Stimulated activated CD4-positive, alpha-beta T cell treated with anti-CD3 and anti-CD28 coated beads, Interleukin-12 subunit alpha, Interleukin-12 subunit beta, amount 100 ng/mL, for 4 hours (primary cell): Measurements from ENCODE around the gene GALNTL6.

Experiments used
- DNase-seq: peaks from one replicate; pipeline ENCODE4 v3.0.0-alpha.2; 2020

The GALNTL6 gene

DNA sequence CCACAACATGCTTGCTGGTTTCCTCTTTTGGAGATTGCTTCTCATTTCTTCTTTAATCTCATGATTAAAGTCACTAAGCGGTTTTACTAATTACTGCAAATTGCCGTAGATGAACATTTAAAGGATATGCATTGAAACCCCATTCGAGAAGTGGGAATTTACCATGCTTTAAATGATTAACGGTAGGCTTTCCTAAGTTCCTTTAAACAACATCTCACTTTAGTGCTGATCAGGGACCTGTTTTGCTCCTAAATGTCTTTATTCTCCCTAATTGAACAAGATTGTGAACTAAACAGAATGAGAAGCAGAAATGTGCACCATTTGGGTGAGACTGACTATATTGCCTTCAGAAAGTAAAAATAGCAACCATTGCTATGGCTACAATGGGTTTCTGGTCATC is 430.3 kb downstream of the GALNTL6 start:
- DNase-seq = no peak

DNA sequence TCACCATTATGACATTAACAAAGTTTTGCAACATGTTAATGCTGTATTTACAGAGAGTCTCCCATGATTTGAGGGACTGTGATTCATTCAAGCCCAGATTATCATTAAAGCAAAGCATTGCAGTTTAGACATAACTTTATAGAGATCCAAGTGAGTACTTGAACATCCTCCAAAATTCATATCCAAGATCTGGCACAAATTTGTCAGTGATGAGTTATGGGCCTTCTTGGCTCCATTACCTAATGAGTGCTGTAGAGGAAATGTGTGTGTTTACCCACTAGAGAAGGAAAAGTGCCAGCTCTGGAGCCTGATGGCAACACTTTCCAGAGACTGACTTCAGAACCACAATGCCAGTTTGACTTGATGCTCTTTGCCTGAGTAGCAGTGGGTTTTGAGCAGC is 432.3 kb downstream of the GALNTL6 start:
- DNase-seq = no peak

DNA sequence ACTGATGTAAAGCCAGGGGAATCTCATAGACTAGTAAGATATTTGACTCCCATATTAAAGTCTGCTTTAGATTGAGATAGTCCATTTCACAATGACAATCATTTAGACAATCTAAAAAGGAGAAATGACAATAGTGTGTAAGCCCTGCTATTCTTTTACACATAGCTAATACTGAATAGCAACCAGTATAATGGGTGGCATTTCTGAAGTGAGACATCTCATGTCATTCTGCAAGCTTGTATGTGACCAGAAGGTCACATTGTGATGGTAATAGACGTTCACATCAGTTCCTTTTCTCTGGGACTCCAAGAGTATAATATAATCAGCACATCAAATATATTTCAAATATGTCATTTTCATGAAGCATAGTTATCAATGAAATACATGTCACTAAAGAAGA is 440.2 kb downstream of the GALNTL6 start:
- DNase-seq = no peak

DNA sequence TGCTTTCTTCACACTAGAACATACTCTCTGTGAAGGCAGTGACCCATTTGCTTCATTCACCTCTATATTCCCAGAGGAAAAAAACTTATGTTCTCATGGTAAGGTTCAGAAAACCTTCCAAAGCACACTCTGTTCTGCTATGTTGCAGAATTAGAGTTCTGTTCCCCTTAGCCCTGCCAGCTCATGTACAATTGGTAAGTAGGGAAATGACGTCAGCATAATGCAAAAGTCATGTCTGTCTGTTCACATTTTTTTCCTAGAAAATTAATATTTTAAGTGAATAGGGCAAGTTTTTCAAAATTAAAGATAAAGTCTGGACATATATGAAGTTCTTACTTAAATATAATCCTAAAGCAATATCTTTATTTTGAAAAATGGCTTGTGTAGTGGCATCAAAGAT is 443.6 kb downstream of the GALNTL6 start:
- no peak for DNase-seq

DNA sequence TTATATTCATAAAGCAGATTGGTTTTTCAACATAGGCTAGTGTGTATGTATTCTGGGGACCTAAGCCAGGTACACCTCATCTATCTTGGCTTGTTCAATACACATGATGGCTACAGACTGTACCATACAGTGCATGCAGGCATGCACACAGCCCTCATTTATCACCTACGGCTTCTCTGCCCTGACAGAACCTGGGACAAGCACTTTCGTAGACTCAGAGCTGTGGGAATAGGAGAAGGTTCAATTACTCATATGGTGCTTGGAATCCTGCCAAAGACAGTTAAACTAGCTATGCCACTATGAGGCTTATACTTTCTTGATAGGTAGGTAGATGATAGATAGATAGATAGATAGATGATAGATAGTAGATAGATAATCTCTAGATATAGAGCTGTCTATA is 457.2 kb downstream of the GALNTL6 start:
- DNase-seq = no peak

DNA sequence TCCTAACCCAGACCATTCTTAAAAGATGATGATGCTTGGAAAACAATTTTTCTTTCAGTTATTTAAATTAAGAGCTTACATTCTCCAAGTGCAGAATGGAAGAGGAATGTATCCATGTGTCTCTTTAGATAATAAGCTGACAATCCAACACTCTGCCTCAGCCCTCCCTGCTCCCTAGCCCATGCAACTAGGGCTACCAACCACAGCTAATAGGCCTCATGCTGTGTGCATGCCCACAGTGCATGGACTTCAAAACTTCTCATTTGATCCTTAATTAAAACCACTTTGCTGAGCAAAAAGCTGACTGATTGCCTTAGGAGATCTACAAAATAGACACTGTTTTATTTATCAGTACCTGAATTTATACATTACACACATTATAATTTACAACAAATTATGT is 473.9 kb downstream of the GALNTL6 start:
- DNase-seq = no peak

DNA sequence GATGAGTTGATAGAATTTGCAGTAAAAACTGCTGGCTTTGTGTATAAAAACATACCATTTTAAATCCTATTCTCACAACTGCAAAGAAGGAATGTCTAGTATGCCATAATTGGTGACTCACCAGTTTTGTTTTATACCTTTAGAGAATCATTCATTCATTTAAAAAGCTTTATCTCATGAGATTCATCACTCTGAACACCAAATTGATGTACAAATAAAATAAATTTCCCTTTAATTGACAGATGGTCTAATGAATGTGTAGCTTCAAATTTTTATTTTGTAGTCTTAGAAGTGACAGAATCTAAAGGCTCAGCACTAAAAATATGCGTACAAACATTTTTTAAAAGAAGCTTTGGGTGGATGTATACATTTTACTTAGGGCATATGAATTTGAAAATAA is 492.5 kb downstream of the GALNTL6 start:
- no peak for DNase-seq

DNA sequence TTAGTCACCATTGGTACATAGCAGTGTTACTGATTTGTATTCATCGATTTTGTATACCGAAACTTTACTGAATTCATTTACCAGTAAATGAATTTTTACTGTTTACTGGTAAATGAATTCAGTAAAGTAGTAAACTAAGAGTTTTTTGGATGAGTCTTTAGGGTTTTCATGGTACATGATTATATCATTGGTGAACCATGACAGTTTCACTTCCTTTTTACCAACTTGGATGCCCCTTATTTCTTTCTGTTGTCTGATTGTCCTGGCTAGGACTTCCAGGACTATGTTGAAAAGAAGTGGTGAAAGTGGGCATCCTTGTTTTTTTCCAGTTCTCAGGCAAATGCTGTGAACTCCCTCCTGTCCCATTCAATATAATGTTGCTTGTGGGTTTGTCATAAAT is 494.9 kb downstream of the GALNTL6 start:
- no peak for DNase-seq

DNA sequence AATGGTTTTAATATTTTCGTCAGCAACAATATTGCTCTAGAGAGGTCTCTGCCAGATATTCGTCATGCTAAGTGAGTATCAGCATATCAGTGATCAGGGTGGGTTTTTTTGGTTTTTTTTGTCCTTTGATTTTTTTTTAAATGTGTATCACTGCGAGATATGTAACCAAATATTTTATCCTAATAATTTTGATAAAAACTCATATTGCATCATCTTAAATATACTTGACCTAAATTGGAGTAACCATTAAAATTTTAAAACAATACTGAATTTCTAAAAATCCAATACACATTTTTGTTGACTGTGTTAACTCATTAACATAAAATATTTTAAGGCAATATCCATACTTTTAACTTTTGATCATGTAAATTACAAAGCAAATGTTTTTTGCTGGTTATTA is 498.5 kb downstream of the GALNTL6 start:
- no peak for DNase-seq

DNA sequence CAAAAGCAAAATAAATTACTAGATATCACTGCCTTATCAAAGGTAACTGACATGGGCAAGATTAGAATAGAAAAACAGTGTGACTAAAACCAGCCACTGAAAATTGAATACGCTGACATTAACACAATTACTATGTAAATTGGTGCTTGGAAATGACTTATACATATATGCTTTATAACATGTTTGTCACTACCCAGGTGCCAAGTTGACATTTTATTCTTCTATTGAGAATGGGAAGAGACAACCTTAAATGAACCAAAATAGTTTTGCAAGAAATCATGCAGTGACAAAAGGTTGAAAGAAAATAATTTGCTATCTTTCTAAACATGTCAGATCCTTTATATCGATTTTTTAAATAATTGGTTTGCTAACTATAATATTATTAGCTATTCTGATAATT is 510.1 kb downstream of the GALNTL6 start:
- no peak for DNase-seq

DNA sequence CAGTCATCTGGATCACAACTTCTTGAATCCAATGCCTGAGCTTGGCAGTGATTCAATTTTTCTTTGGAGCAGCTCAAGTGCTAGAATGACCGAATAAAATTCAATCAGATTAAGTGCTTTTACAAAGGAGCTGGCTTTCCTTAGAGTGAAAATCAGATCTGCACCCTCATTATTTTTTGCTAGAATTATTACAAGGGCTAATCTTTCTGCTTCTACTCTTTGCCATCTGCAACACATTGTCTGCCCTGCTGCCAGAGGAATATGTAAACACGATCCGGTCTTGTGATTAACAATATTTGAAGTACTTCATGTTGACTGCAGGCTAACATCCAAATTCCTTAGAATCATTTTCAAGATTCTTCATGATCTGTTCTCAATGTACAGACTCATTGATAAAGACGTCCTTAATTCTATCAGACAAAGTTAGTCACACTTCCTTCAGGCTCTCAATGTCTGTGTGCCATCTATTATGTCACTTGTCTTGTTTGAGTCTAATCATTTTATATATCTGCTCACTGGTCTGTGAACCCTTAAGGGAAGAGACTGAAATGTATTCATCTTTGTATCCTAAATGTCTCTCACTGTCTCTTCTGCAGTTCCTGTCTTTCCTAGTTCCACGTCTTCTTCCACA is 531.2 kb downstream of the GALNTL6 start:
- no peak for DNase-seq

DNA sequence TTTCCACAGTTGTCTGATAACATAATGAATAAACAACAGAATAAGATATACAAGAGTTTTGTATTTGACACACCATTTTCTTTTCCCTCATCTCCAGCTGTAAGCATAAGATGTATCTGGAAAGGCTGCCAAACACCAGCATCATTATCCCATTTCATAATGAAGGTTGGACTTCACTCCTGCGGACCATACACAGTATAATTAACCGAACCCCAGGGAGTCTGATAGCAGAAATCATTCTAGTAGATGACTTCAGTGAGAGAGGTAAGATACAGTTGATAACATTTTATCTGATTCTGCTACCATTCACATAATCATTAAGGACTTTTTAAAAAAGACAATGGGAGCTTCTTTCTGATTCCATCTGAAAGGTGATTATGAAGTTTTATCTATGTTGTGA is 535.2 kb downstream of the GALNTL6 start:
- DNase-seq = no peak

DNA sequence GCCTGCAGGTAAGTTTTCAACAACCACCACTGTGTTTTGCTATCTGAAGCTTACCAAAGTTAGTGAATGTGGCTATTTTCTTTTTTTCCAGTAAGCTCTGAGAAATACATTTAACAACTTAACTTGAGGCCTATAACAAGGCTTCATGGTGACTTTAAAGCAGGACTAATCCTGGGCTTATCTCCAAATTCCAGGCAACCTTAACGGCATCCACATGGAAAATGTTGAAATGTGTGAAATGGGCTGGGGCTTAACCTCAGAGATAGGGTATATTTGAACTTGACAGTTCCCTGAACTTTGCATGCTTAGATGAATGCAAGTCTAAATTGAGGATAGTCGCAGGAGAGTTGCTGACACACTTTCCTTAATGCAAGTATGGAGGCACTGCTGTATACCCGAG is 539.2 kb downstream of the GALNTL6 start:
- no peak for DNase-seq

DNA sequence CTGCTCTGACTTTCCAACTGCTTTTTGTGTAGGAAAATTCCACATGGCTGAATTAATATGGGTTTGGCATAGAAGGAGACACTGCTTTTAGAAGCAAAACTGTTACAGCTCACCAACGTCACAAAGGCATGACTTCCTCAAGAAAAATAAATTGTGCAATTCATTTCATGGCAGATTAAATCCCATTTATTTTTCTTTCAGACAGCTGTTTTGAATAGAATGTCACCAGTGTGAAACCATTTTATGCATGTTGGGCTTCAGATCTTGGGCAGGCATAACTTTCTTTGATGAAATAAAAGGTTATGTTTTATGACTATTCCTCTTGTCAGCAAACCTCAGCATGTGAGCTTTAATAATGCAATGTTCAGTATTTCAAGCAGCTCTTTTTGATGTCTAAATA is 542.8 kb downstream of the GALNTL6 start:
- no peak for DNase-seq

DNA sequence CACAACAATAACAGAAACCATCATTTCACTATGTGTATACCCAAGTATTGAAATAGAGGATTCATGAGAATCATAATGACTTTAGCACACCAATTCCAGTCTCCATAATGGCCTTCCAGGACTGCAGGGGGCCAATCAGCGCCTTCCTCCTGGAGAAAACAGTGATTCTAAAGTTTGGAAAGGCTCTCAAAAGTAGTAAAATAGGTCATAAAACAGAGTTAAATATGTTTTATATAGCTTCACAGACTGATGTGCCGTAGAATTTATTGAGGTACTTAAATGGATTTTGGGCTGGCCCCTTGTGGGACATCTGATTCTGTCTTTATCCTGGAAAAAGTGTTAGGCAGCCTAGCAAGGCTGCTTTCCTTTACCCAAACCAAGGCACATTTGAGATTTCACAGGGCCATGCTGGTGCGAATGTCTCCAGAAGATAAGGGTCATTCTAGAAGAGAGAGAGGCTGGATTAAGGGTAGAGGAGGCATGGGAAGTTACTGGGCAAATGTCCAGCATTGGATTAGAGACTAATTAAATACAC is 543.9 kb downstream of the GALNTL6 start:
- no peak for DNase-seq

DNA sequence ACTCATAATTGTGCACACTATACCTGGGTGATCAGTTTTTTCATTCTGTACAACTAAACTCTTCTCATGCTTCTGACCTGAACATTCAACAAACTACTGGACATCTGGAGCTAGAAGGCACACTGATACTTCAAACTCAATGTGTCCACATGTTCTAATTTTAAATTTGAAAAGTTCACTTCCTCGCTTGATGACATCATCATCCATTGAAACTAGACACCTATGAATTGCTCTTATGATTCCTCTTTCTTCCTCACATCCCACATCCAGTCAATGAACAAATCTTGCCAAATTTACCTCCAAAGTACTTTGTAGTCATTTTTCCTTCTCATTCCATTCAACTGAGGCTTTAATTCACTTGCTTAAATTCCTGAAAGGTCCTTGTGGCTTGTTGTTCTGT is 549.4 kb downstream of the GALNTL6 start:
- DNase-seq = no peak

DNA sequence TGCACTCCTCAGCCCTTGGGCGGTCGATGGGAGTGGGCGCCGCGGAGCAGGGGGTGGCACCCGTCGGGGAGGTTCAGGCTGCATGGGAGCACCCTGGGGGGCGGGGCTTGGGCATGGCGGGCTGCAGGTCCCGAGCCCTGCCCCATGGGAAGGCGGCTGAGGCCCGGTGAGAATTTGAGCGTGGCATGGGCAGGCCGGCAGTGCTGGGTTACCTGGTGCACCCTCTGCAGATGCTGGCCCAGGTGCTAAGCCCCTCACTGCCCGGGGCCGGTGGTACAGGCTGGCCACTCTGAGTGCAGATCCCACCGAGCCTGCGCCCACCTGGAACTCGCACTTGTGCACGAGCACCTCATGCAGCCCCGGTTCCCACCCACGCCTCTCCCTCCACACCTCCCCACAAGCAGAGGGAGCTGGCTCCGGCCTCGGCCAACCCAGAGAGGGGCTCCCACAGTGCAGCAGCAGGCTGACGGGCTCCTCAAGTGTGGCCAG is 556.3 kb downstream of the GALNTL6 start:
- no peak for DNase-seq

DNA sequence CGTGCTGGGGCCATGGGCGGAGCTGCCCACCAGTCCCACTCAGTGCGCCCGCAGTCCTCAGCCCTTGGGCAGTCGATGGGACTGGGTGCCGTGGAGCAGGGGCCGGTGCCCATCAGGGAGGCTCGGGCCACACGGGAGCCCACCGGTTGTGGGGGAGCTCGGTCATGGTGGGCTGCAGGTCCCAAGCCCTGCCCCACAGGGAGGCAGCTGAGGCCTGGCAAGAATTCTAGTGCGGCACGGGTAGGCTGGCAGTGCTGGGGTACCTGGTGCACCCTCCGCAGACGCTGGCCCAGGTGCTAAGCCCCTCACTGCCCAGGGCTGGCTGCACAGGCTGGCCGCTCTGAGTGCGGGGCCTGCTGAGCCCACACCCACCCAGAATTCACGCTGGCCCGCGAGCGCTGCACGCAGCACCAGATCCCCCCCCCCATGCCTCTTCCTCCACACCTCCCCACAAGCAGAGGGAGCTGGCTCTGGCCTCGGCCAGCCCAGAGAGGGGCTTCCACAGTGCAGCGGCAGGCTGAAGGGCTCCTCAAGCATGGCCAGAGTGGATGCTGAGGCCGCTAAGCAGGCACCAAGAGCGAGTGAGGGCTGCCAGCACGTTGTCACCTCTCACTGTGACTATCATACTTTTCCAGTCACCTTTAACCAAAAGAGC is 564.4 kb downstream of the GALNTL6 start:
- DNase-seq = no peak

DNA sequence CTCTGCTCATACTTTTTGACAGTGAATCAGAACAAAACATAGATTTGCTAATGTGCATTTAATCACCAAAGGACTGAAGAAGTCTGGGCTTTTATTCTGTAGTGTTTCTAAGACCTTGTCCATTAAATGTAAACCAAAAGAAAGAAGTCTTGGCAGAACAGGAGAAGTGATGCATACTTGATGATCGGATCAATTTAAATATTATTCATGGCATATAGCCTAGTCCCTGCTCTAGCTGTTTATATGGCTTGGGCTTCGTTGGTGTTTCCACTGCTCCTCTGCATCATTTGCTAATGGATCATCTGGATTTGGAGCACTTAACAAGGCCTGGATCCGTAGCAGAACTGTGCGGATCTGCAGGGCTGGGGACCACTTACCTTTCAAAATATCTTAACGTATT is 566.6 kb downstream of the GALNTL6 start:
- no peak for DNase-seq

DNA sequence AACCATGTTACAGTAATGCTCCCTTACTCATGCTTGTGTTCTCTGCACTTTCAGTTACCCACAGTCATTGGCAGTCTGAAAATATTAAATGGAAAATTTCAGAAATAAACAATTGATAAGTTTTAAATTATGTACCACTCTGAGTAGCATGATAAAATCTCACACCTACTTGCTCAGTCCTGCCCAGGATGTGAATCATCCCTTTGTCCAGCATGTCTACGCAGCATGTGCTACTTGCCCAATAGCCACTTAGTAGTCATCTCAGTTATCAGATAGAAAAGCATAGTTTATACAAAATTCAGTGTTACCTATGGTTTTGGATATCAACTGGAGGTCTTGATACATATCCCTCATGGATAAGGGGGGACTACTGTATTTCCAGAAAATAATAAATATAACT is 577.1 kb downstream of the GALNTL6 start:
- DNase-seq = no peak

DNA sequence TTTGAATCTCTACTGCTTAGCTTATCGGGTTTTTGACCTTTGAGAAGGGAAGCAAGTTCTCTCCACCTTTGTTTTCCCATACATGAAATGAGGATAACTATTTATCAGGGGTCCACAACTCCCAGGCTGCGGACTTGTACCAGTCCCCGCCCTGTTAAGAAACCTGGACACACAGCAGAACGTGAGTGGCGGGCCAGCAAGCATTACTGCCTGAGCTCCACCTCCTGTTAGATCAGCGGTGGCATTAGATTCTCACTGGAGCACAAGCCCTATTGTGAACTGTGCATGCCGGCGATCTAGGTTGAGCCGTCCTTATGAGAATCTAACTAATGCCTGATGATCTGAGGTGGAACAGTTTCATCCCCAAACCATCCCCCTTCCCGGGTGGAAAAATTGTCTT is 579.5 kb downstream of the GALNTL6 start:
- DNase-seq = no peak

DNA sequence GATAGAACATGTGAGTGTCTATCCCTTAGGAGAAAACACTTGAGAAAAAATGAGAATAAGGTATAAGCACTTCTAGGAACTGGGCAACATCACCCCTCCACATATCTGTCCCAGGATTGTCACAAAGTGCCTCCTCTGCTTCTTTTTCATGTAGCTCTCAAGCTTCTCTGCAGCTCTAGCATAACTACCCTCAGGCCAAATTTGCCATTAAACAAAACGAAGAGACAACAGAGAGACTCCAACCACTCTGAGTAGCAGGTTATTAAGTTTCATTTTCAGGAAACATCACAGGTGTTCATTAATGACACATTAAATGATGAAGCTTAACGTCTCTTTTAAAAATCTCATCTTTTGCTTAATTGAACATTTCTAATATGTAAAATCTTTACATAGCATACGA is 580.0 kb downstream of the GALNTL6 start:
- DNase-seq = no peak

DNA sequence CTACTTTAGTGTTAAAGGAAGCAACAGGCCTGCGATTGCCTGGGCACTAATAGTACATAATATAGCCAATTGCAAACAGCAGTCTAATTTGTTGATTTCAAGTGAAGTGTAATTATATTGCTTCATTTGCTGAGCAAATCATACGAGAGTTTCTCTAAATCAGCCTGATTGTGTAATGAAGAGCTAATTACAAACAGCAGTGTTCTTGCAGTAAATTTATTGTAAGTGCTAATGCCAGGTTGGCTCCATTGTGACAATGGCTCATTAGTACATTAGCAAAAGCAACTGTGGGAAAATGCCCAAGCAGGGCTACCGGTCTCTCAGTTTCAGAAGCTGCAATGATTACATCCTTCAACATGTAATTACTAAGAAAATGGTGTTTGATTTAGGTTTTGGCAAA is 591.5 kb downstream of the GALNTL6 start:
- DNase-seq = no peak

DNA sequence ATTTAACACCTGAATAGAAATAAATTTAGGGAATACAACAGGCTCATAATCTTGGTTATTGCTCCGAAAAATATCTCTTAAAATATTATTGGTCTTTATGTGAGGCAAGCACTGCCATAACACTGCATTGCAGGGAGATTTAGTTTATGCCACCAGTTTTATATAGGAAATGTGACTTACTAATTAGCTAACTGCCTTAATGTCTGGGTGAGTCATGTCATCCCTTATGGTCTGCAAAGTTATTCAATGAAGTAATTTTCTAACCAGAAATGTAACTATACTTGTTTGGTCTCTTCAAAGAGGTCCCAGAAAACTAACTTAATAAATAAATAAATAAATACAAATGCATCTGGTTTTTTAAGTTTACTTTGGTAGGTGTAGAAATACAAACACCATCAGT is 597.2 kb downstream of the GALNTL6 start:
- no peak for DNase-seq

DNA sequence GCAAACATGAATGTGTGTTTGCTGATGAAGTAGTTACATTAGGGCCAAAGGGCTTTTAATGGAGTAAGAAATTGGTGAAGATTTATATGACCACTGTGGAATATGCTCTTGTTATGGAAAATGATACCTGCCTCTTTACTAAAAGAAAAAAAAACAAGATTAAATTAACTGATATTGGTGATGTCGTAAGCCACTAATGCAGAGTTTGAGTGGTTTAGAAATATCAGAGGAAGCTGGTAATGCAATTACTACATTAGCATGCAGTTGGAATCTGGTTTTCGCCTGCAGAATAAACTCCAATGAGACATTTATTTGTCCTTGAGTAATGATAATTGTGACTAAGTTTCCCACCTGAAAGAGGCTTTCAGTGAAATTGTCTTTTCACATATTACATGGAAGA is 597.9 kb downstream of the GALNTL6 start:
- DNase-seq = no peak
